Breast epithelium (tissue), 3 donors: ENCODE results near the gene HIVEP3.

Source experiments
- CTCF ChIP-seq, 3 donors: fragments of 450-650 bp; IDR thresholded peaks; one replicate each; pipeline ENCODE4 v1.5.1; 2016 to 2017; ENCODE audit warnings: antibody characterized with exemption in 3 of 3, mild to moderate bottlenecking in 3 of 3, moderate library complexity in 3 of 3
- POLR2A ChIP-seq: fragments of 450-650 bp; IDR thresholded peaks from one replicate; pipeline ENCODE4 v1.6.1; 2016; ENCODE audit warnings: antibody characterized with exemption, mild to moderate bottlenecking, moderate library complexity
- POLR2AphosphoS5 ChIP-seq, 3 donors: sonication (generic); formaldehyde crosslinking; IDR thresholded peaks; one replicate each; pipeline ENCODE4 v1.6.1; 2017; ENCODE audit warnings: antibody characterized with exemption in 3 of 3

- no peak for TF ChIP-seq POLR2AphosphoS5 (IDR thresholded peaks at IDR 0.05)
- TF ChIP-seq CTCF (IDR thresholded peaks at IDR 0.05) = no peak
- no peak for TF ChIP-seq POLR2A
These were observed 260.1 kb downstream of the HIVEP3 start for GRCh38 chr1:41658431-41659158.
